Uterus (tissue), 2 donors: ENCODE measurements around the gene YBEY.

Experiments used
- CTCF ChIP-seq, 4 experiments: fragments of 200-600 bp in 2 of 4; fragments of 450-650 bp in 2 of 4; sonication (generic) in 2 of 4; IDR thresholded peaks; one replicate each; pipeline ENCODE4 v1.5.1; 2016 to 2019; ENCODE audit warnings: antibody characterized with exemption in 4 of 4, mild to moderate bottlenecking in 2 of 4, moderate library complexity in 1 of 4
- POLR2A ChIP-seq, 2 donors: fragments of 450-650 bp; IDR thresholded peaks; one replicate each; pipeline ENCODE4 v1.6.1; 2016; ENCODE audit warnings: antibody characterized with exemption in 2 of 2, mild to moderate bottlenecking in 1 of 2, moderate library complexity in 1 of 2

- TF ChIP-seq CTCF (IDR thresholded peaks at IDR 0.05) (no peak), POLR2A (IDR thresholded peaks at IDR 0.05) (no peak)
Measured at GRCh38 chr21:46304955-46305354, 18.8 kb downstream of the YBEY start.
